ENCODE results near the gene GFI1B. TPM values are rescaled to one million over a fixed set of nuclear protein-coding genes. Genes with fewer than 3 reads are reported as not detected.
A peak's percentile ranks its signal among the peaks of the same experiment; 100 is the strongest.

Gene GFI1B
- total and polyA plus RNA-seq, 10 of the 15 experiments (the other 5 are each of a cell fraction or from before 2014, with no cell fraction given): 0.04 to 0.11 (median 0.05) TPM; not detected in 7

DNA sequence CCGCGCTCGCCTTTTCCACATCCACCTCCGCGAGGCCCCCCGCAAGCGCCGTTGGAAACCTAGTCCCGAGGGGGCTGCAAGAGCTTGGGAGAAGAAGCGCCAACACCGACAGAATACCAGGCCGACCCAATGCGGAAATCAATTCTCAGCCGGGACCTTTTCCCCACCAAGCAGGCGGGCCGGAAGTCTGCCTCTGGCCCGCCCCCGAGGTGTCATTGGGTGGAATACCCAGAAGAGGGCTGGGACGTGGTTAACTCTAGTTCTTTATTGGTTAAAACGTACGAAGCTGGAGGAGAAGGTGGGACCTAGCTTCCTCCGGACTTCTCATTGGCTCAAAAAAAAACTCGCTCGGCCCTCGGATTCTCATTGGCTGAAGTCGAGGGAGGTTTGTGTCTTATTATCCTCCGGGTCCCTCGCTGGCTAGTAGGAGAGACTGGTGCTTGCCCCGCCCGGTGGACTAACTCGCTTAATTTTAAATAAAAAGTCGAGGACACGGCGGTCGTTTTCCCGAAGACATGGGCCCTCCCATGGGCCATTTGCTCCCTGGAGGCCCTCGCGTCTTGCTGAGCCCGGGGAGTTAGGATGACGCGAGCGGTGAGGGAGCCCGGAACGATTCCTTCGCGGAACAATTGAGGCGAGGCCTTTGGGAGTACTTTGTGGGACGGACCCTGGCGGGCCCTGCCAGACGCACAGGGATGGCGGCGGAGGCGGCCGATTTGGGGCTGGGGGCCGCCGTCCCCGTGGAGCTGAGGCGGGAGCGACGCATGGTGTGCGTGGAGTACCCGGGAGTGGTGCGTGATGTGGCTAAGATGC, 52.0 kb downstream of the GFI1B start, which contains the start of gene GTF3C5 (continued):
- TF ChIP-seq ZNF274 (IDR thresholded peaks at IDR 0.05; ENCODE audit: insufficient read depth, insufficient read length) (no peak), MYB (IDR thresholded peaks at IDR 0.05; ENCODE audit: borderline replicate concordance, low read depth, low read length) (no peak), WRNIP1 (IDR thresholded peaks at IDR 0.05; ENCODE audit: borderline replicate concordance, low read depth, low read length) (0 out of 2 replicates have a peak, but pooled peaks have one; percentile 49), BMI1 (IDR thresholded peaks at IDR 0.05; ENCODE audit: borderline replicate concordance) (no peak), ZNF384 (IDR thresholded peaks at IDR 0.05; ENCODE audit: borderline replicate concordance, low read depth, low read length) (no peak), BACH1 (IDR thresholded peaks at IDR 0.05; ENCODE audit: borderline replicate concordance) (peak; percentile 41; the same call in 1 of the 2 replicates), STAT1 (conservative IDR thresholded peaks at IDR 0.05) (peak; percentile 89), BRCA1 (IDR thresholded peaks at IDR 0.05; ENCODE audit: low read depth, low read length) (no peak), NFYB (IDR thresholded peaks at IDR 0.05; ENCODE audit: insufficient read depth, low read depth, low read length) (peak; percentile 99), RB1 (IDR thresholded peaks at IDR 0.05; ENCODE audit: borderline replicate concordance) (peak; percentile 99), JUND (IDR thresholded peaks at IDR 0.05; ENCODE audit: low read depth, low read length) (no peak), CBFB (IDR thresholded peaks at IDR 0.05; ENCODE audit: low read depth) (no peak; the same call in none of the 2 replicates), NRF1 (conservative IDR thresholded peaks at IDR 0.05; ENCODE audit: low read depth, low read length) (no peak), JUNB (IDR thresholded peaks at IDR 0.05) (no peak), MTA3 (IDR thresholded peaks at IDR 0.05; ENCODE audit: borderline replicate concordance, low read length) (no peak), CREB1 (IDR thresholded peaks at IDR 0.05; ENCODE audit: low read depth) (no peak; the same call in 1 of the 2 replicates), FOXK2 (IDR thresholded peaks at IDR 0.05) (peak; percentile 48), RCOR1 (conservative IDR thresholded peaks at IDR 0.05; ENCODE audit: low read depth, low read length) (no peak), SUZ12 (IDR thresholded peaks at IDR 0.05; ENCODE audit: unreplicated experiment) (no peak)
- TF ChIP-seq, protein P1, sequence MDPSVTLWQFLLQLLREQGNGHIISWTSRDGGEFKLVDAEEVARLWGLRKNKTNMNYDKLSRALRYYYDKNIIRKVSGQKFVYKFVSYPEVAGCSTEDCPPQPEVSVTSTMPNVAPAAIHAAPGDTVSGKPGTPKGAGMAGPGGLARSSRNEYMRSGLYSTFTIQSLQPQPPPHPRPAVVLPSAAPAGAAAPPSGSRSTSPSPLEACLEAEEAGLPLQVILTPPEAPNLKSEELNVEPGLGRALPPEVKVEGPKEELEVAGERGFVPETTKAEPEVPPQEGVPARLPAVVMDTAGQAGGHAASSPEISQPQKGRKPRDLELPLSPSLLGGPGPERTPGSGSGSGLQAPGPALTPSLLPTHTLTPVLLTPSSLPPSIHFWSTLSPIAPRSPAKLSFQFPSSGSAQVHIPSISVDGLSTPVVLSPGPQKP (IDR thresholded peaks at IDR 0.05; ENCODE audit: low read depth, low read length): 0 out of 2 replicates have a peak, but pooled peaks have one; percentile 48
- TF ChIP-seq, protein P2, sequence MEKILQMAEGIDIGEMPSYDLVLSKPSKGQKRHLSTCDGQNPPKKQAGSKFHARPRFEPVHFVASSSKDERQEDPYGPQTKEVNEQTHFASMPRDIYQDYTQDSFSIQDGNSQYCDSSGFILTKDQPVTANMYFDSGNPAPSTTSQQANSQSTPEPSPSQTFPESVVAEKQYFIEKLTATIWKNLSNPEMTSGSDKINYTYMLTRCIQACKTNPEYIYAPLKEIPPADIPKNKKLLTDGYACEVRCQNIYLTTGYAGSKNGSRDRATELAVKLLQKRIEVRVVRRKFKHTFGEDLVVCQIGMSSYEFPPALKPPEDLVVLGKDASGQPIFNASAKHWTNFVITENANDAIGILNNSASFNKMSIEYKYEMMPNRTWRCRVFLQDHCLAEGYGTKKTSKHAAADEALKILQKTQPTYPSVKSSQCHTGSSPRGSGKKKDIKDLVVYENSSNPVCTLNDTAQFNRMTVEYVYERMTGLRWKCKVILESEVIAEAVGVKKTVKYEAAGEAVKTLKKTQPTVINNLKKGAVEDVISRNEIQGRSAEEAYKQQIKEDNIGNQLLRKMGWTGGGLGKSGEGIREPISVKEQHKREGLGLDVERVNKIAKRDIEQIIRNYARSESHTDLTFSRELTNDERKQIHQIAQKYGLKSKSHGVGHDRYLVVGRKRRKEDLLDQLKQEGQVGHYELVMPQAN (conservative IDR thresholded peaks at IDR 0.05): no peak; the same call in none of the 2 replicates
- TF ChIP-seq, protein P3, sequence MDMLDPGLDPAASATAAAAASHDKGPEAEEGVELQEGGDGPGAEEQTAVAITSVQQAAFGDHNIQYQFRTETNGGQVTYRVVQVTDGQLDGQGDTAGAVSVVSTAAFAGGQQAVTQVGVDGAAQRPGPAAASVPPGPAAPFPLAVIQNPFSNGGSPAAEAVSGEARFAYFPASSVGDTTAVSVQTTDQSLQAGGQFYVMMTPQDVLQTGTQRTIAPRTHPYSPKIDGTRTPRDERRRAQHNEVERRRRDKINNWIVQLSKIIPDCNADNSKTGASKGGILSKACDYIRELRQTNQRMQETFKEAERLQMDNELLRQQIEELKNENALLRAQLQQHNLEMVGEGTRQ (IDR thresholded peaks at IDR 0.05; ENCODE audit: borderline replicate concordance, low read depth, low read length): no peak
- TF ChIP-seq, protein P4, sequence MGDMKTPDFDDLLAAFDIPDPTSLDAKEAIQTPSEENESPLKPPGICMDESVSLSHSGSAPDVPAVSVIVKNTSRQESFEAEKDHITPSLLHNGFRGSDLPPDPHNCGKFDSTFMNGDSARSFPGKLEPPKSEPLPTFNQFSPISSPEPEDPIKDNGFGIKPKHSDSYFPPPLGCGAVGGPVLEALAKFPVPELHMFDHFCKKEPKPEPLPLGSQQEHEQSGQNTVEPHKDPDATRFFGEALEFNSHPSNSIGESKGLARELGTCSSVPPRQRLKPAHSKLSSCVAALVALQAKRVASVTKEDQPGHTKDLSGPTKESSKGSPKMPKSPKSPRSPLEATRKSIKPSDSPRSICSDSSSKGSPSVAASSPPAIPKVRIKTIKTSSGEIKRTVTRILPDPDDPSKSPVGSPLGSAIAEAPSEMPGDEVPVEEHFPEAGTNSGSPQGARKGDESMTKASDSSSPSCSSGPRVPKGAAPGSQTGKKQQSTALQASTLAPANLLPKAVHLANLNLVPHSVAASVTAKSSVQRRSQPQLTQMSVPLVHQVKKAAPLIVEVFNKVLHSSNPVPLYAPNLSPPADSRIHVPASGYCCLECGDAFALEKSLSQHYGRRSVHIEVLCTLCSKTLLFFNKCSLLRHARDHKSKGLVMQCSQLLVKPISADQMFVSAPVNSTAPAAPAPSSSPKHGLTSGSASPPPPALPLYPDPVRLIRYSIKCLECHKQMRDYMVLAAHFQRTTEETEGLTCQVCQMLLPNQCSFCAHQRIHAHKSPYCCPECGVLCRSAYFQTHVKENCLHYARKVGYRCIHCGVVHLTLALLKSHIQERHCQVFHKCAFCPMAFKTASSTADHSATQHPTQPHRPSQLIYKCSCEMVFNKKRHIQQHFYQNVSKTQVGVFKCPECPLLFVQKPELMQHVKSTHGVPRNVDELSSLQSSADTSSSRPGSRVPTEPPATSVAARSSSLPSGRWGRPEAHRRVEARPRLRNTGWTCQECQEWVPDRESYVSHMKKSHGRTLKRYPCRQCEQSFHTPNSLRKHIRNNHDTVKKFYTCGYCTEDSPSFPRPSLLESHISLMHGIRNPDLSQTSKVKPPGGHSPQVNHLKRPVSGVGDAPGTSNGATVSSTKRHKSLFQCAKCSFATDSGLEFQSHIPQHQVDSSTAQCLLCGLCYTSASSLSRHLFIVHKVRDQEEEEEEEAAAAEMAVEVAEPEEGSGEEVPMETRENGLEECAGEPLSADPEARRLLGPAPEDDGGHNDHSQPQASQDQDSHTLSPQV (IDR thresholded peaks at IDR 0.05): no peak

Measured in GM12878 (cell line).